ENCODE measurements around the gene PDE2A.
A peak's percentile ranks its signal among the peaks of the same experiment; 100 is the strongest.

The PDE2A gene

DNA sequence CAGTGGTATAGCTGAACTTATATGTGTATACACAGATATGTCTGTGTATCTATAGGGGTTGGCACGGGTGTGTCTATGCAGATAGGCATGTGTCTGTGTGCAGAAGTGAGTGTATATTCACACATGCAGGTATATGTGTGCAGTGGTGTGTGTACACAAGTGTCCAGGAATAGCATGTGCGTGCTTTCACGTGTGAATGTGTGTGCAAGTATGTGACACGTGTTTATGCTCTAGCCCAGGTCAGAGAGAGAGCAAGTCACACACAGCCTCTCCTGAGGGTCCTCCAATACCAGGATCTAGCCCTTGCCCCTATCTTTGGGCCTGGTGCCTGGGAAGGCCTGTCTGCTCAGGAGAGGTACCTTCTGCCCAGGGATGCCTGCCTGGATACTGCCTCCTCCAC, 26.3 kb downstream of the PDE2A start:
- TF ChIP-seq, protein P1, sequence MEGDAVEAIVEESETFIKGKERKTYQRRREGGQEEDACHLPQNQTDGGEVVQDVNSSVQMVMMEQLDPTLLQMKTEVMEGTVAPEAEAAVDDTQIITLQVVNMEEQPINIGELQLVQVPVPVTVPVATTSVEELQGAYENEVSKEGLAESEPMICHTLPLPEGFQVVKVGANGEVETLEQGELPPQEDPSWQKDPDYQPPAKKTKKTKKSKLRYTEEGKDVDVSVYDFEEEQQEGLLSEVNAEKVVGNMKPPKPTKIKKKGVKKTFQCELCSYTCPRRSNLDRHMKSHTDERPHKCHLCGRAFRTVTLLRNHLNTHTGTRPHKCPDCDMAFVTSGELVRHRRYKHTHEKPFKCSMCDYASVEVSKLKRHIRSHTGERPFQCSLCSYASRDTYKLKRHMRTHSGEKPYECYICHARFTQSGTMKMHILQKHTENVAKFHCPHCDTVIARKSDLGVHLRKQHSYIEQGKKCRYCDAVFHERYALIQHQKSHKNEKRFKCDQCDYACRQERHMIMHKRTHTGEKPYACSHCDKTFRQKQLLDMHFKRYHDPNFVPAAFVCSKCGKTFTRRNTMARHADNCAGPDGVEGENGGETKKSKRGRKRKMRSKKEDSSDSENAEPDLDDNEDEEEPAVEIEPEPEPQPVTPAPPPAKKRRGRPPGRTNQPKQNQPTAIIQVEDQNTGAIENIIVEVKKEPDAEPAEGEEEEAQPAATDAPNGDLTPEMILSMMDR (IDR thresholded peaks at IDR 0.05; ENCODE audit: low read depth, low read length), result no peak
- DNase-seq (ENCODE audit: low read depth, low spot score), result no peak
- in situ Hi-C loops (cut with HindIII; ENCODE audit: low sequenced_read_pairs), result no loop called here
- H3K4me3 ChIP-seq (ENCODE audit: low read depth, low read length), result no peak overlapping the region

DNA sequence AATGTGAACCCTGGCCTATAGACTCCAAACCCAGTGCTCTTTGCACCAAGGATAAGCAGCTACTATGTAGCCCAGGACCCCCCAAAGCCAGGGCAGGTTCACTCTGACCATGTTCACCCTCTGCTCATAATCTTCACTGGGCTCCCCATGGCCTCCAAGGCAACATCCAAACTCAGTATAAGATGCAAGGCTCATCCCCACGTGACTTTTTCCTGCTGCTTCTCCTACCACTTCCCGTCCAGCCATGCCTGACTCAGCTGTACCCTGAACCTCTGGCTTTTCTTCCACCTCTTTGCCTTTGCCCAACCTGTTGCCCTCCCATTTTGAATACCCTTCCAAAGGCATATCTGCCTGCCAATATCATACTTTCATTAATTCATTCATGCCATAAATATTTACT, 27.8 kb downstream of the PDE2A start:
- TF ChIP-seq, protein P1 (IDR thresholded peaks at IDR 0.05; ENCODE audit: low read depth, low read length), result no peak
- no peak overlapping the region for H3K4me3 ChIP-seq (ENCODE audit: low read depth, low read length)
- in situ Hi-C loops (cut with HindIII; ENCODE audit: low sequenced_read_pairs), result no loop called here
- DNase-seq (ENCODE audit: low read depth, low spot score), result no peak

DNA sequence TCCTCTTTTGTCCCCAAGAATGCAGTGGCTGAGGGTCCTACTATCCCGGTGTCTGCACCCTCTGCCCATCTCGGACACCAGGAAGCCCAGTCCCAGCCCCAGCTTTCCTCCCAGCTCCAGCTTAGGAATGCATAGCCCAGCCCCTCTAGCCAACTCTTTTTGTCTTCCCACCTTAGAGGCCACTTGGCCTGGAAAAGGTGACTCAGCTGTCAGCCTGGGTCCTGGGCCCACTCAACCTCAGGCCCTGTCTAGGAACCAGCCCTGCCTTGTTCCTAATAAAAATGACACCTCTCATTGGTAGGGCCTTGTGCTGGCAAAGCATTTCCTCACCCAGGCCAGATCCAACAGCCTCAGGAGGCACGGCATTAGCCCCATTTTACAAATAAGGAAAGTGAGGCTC, 28.2 kb downstream of the PDE2A start:
- TF ChIP-seq, protein P1 (IDR thresholded peaks at IDR 0.05; ENCODE audit: low read depth, low read length), result no peak
- in situ Hi-C loops (cut with HindIII; ENCODE audit: low sequenced_read_pairs), result no loop called here
- H3K4me3 ChIP-seq (ENCODE audit: low read depth, low read length), result no peak overlapping the region
- no peak for DNase-seq (ENCODE audit: low read depth, low spot score)

DNA sequence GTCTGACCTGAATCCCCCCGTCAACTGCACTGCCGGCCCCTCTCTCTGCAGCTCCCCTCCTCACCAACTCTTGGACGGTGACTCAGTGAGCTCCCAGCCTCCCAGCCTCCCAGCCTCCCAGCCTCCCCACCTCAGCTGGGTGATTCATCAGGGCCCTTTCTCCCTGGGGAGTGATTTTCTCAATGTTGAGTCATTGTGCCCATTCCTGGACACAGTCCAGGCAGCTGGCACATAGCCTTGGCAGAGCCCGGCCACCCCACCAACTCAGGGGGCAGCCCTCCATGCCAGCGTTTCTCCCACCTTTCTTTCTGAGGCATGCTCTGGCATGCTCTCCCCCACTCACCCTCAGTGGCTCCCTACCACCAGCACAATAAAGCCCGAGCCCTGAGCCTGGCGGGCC, 30.7 kb downstream of the PDE2A start:
- TF ChIP-seq, protein P1 (IDR thresholded peaks at IDR 0.05; ENCODE audit: low read depth, low read length), result no peak
- peak; percentile 18 for DNase-seq (ENCODE audit: low read depth, low spot score)
- in situ Hi-C loops (cut with HindIII; ENCODE audit: low sequenced_read_pairs), result no loop called here
- no peak overlapping the region for H3K4me3 ChIP-seq (ENCODE audit: low read depth, low read length)

DNA sequence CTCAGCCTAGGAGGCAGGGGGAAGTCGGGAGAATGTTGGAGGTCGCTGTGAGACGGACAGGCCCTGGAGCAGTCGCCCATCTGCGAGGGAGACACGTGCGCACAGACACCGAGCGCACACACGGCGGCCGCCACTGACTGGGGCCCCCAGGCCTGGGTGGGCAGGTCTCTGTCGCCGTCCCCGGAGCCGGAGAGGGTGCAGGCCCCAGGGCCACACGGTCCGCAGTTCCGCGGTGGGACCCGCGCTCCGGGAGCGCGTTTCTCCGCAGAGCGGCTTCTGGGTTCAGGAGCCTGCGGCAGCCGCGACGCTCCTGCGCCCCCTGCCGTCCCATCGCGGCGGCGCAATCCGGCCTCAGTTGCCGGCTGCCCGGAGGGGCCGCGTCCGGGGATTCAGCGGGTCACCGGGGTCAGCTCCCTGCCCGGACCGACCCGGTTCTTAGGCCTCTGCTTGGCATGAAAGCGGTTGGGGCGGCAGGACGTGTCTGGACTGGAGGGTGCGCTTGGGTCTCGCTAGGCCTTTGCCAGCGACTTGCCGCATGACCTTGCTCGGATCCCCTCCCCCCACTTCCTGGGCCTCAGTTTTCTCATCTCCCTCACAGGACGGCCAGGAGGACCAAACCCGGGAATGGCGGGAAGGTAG, 31.2 kb downstream of the PDE2A start:
- peak overlapping the region; percentile 35 for H3K4me3 ChIP-seq (ENCODE audit: low read depth, low read length)
- in situ Hi-C loops (cut with HindIII; ENCODE audit: low sequenced_read_pairs), result no loop called here
- TF ChIP-seq, protein P1 (IDR thresholded peaks at IDR 0.05; ENCODE audit: low read depth, low read length), result peak; percentile 76
- peak; percentile 34 for DNase-seq (ENCODE audit: low read depth, low spot score)

DNA sequence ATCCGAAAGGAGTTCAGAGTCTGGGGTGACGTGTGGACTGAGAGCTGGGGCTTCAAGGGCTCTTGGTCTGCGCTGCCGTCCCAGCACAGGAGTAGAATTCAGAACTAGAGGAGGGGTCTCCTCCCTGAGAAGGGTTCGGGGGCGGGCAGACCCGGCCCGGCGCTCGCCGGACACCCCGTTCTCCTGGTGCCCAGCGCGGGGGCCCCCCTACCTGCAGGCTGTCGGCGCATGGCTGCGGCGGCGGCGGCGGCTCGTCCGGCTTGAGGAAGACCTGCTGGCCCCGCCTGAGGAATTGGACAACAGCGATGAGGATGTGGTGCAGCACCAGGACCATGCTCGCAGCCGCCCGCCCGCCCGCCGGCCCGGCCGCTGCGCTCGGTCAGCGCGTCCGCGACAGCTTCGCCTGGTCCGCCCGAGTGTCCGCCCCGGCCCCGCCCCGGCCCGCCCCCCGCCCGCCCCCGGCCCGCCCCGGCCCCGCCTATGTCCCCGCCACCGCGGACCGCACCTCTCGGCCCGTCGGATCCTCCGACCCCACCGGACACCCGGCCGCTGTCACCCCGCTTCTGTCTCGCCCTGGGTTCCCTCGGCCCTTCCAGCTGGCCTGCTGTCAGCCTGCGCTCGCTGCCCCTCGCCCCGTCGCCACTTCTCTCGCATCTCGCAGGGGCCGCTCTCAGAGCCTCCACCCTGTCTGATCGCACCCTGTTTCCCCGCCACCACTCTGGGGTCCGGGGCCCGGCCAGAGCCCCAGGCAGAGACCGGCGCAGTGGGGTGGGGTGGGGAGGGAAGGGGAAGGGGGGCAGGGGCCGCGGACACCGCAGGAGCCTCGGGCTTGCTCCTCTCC, 32.0 kb downstream of the PDE2A start:
- DNase-seq (ENCODE audit: low read depth, low spot score), result no peak
- in situ Hi-C loops (cut with HindIII; ENCODE audit: low sequenced_read_pairs), result no loop called here
- TF ChIP-seq, protein P1 (IDR thresholded peaks at IDR 0.05; ENCODE audit: low read depth, low read length), result no peak
- H3K4me3 ChIP-seq (ENCODE audit: low read depth, low read length), result peak overlapping the region; percentile 35

All from astrocyte of the spinal cord (primary cell).